H1 (cell line): ENCODE data around the gene PPM1L. TPM values are rescaled to one million over a fixed set of nuclear protein-coding genes. Genes with fewer than 3 reads are reported as not detected.

Experiments used
- HDAC2 ChIP-seq, 2 experiments: fragments of 300-600 bp in 1 of 2; sonication (generic) in 1 of 2; IDR thresholded peaks; 2 replicates each; pipeline ENCODE4 v1.6.1; 2011 to 2012; ENCODE audit warnings: low read depth in 2 of 2, low read length in 2 of 2, mild to moderate bottlenecking in 2 of 2, moderate library complexity in 2 of 2, borderline replicate concordance in 1 of 2, inconsistent platforms in 1 of 2
- JUND ChIP-seq: IDR thresholded peaks from 2 replicates; pipeline ENCODE4 v1.6.1; 2011; ENCODE audit warnings: mild to moderate bottlenecking, improper control_type of control experiment, low read length
- POLR2AphosphoS5 ChIP-seq: IDR thresholded peaks from 2 replicates; pipeline ENCODE4 v1.6.1; 2011; ENCODE audit warnings: low read depth, low read length
- polyA plus RNA-seq, 7 experiments: library from polyadenylated mRNA; depleted of rRNA in 3 of 7; stranded (reverse) in 5 of 7; unstranded in 2 of 7; fragments of >200 nt in 5 of 7; fragments of 200-250 nt in 2 of 7; gene quantifications; 1 replicate in 5 of 7; 2 replicates in 1 of 7; 4 replicates in 1 of 7; pipeline versions ENCODE4 v1.2.1 to v1.2.3, GENCODE V29; 2011 to 2013; ENCODE audit warnings: missing spikeins in 2 of 7, mixed read lengths in 2 of 7
- total RNA-seq: library from RNA; stranded (reverse); fragmentation: NEBNext Ultra II Directional; extraction: Animal tissue kit (Norgen Biotek cat#: 25700); gene quantifications from 2 replicates; pipeline ENCODE4 v1.2.1, GENCODE V29; 2021
- TF ChIP-seq, protein P1 (sequence below): fragments of 300-600 bp; sonication (generic); IDR thresholded peaks from 2 replicates; pipeline ENCODE4 v1.7.1; 2012; ENCODE audit warnings: low read length, moderate library complexity, mild to moderate bottlenecking, inconsistent platforms; ENCODE audit not compliant: insufficient replicate concordance

The PPM1L gene
- total and polyA plus RNA-seq, 2 of the 8 experiments (the other 6 are each of a cell fraction or from before 2014, with no cell fraction given): 2.8 to 18.1 TPM

GRCh38 chr3:160746976-160747375, 9.1 kb upstream of the PPM1L start (continued):
- TF ChIP-seq, protein P1, sequence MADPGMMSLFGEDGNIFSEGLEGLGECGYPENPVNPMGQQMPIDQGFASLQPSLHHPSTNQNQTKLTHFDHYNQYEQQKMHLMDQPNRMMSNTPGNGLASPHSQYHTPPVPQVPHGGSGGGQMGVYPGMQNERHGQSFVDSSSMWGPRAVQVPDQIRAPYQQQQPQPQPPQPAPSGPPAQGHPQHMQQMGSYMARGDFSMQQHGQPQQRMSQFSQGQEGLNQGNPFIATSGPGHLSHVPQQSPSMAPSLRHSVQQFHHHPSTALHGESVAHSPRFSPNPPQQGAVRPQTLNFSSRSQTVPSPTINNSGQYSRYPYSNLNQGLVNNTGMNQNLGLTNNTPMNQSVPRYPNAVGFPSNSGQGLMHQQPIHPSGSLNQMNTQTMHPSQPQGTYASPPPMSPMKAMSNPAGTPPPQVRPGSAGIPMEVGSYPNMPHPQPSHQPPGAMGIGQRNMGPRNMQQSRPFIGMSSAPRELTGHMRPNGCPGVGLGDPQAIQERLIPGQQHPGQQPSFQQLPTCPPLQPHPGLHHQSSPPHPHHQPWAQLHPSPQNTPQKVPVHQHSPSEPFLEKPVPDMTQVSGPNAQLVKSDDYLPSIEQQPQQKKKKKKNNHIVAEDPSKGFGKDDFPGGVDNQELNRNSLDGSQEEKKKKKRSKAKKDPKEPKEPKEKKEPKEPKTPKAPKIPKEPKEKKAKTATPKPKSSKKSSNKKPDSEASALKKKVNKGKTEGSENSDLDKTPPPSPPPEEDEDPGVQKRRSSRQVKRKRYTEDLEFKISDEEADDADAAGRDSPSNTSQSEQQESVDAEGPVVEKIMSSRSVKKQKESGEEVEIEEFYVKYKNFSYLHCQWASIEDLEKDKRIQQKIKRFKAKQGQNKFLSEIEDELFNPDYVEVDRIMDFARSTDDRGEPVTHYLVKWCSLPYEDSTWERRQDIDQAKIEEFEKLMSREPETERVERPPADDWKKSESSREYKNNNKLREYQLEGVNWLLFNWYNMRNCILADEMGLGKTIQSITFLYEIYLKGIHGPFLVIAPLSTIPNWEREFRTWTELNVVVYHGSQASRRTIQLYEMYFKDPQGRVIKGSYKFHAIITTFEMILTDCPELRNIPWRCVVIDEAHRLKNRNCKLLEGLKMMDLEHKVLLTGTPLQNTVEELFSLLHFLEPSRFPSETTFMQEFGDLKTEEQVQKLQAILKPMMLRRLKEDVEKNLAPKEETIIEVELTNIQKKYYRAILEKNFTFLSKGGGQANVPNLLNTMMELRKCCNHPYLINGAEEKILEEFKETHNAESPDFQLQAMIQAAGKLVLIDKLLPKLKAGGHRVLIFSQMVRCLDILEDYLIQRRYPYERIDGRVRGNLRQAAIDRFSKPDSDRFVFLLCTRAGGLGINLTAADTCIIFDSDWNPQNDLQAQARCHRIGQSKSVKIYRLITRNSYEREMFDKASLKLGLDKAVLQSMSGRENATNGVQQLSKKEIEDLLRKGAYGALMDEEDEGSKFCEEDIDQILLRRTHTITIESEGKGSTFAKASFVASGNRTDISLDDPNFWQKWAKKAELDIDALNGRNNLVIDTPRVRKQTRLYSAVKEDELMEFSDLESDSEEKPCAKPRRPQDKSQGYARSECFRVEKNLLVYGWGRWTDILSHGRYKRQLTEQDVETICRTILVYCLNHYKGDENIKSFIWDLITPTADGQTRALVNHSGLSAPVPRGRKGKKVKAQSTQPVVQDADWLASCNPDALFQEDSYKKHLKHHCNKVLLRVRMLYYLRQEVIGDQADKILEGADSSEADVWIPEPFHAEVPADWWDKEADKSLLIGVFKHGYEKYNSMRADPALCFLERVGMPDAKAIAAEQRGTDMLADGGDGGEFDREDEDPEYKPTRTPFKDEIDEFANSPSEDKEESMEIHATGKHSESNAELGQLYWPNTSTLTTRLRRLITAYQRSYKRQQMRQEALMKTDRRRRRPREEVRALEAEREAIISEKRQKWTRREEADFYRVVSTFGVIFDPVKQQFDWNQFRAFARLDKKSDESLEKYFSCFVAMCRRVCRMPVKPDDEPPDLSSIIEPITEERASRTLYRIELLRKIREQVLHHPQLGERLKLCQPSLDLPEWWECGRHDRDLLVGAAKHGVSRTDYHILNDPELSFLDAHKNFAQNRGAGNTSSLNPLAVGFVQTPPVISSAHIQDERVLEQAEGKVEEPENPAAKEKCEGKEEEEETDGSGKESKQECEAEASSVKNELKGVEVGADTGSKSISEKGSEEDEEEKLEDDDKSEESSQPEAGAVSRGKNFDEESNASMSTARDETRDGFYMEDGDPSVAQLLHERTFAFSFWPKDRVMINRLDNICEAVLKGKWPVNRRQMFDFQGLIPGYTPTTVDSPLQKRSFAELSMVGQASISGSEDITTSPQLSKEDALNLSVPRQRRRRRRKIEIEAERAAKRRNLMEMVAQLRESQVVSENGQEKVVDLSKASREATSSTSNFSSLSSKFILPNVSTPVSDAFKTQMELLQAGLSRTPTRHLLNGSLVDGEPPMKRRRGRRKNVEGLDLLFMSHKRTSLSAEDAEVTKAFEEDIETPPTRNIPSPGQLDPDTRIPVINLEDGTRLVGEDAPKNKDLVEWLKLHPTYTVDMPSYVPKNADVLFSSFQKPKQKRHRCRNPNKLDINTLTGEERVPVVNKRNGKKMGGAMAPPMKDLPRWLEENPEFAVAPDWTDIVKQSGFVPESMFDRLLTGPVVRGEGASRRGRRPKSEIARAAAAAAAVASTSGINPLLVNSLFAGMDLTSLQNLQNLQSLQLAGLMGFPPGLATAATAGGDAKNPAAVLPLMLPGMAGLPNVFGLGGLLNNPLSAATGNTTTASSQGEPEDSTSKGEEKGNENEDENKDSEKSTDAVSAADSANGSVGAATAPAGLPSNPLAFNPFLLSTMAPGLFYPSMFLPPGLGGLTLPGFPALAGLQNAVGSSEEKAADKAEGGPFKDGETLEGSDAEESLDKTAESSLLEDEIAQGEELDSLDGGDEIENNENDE: no peak
- no peak for TF ChIP-seq HDAC2 (IDR thresholded peaks at IDR 0.05; ENCODE audit: borderline replicate concordance in 1 of 2, low read depth in 2 of 2, low read length in 2 of 2)
- TF ChIP-seq JUND: no peak
- no peak for TF ChIP-seq POLR2AphosphoS5
- TF ChIP-seq, all 59 proteins: peak for 0
